CD4-positive, alpha-beta T cell treated with Interleukin-21 for 1 hour (primary cell): ENCODE data around the gene PIWIL4.
"Not testable (repeated sequence)": the region's sequence is repeated elsewhere in the genome, so short reads cannot be mapped to it uniquely, and the experiment has no call there.

Experiments
- DNase-seq: peaks from one replicate; pipeline ENCODE4 v3.0.0-alpha.2; 2020

Gene PIWIL4

GRCh38 chr11:94586978-94587377, 19.8 kb downstream of the PIWIL4 start:
- DNase-seq: no peak

- DNase-seq: no peak
Measured at GRCh38 chr11:94588366-94588942, 21.3 kb downstream of the PIWIL4 start.

- DNase-seq: no peak
Measured at GRCh38 chr11:94590352-94591041, 23.3 kb downstream of the PIWIL4 start.

- no peak for DNase-seq
Measured at GRCh38 chr11:94593030-94593429, 25.9 kb downstream of the PIWIL4 start.

- no peak for DNase-seq
Measured at GRCh38 chr11:94595076-94595475, 27.9 kb downstream of the PIWIL4 start.

GRCh38 chr11:94597896-94598295, 30.7 kb downstream of the PIWIL4 start:
- DNase-seq: no peak

- no peak for DNase-seq
Measured at GRCh38 chr11:94599510-94599909, 32.3 kb downstream of the PIWIL4 start.

GRCh38 chr11:94602430-94603372, 35.5 kb downstream of the PIWIL4 start:
- DNase-seq: peak; percentile 49

GRCh38 chr11:94603587-94603986, 36.4 kb downstream of the PIWIL4 start:
- DNase-seq: no peak

- DNase-seq: no peak
Measured at GRCh38 chr11:94604482-94604881, 37.3 kb downstream of the PIWIL4 start.

- DNase-seq: no peak
Measured at GRCh38 chr11:94613120-94613519, 46.0 kb downstream of the PIWIL4 start.

- DNase-seq: peak; percentile 55
Measured at GRCh38 chr11:94623120-94623735, 56.1 kb downstream of the PIWIL4 start.

GRCh38 chr11:94625422-94625821, 58.3 kb downstream of the PIWIL4 start:
- not testable (repeated sequence) for DNase-seq

GRCh38 chr11:94627003-94627560, 59.9 kb downstream of the PIWIL4 start:
- DNase-seq: not testable (repeated sequence)

GRCh38 chr11:94629741-94630140, 62.6 kb downstream of the PIWIL4 start:
- DNase-seq: no peak

- DNase-seq: no peak
Measured at GRCh38 chr11:94630221-94630620, 63.1 kb downstream of the PIWIL4 start.

GRCh38 chr11:94632356-94632755, 65.2 kb downstream of the PIWIL4 start:
- no peak for DNase-seq

- DNase-seq: no peak
Measured at GRCh38 chr11:94635072-94635471, 67.9 kb downstream of the PIWIL4 start.

GRCh38 chr11:94636388-94636949, 69.3 kb downstream of the PIWIL4 start:
- DNase-seq: no peak

GRCh38 chr11:94638301-94638901, 71.2 kb downstream of the PIWIL4 start:
- DNase-seq: no peak

- DNase-seq: no peak
Measured at GRCh38 chr11:94638902-94639373, 71.8 kb downstream of the PIWIL4 start.
